Gastroesophageal sphincter (tissue), 3 donors: ENCODE measurements around the gene LPIN1.
"Not testable (repeated sequence)": the region's sequence is repeated elsewhere in the genome, so short reads cannot be mapped to it uniquely, and the experiment has no call there.

Experiments used
- CTCF ChIP-seq, 4 experiments: fragments of 200-600 bp in 2 of 4; fragments of 450-650 bp in 2 of 4; sonication (generic) in 1 of 4; IDR thresholded peaks; one replicate each; pipeline ENCODE4 v1.5.1; 2017 to 2019; ENCODE audit warnings: antibody characterized with exemption in 4 of 4, mild to moderate bottlenecking in 2 of 4, moderate library complexity in 2 of 4
- POLR2A ChIP-seq, 2 donors: fragments of 450-650 bp; IDR thresholded peaks; one replicate each; pipeline ENCODE4 v1.6.1; 2017; ENCODE audit warnings: antibody characterized with exemption in 2 of 2, mild to moderate bottlenecking in 2 of 2, moderate library complexity in 1 of 2

GRCh38 chr2:11847935-11848334 lies 101.5 kb downstream of the LPIN1 start:
- not testable (repeated sequence) for TF ChIP-seq CTCF, POLR2A (IDR thresholded peaks at IDR 0.05)
